NCI-H1105 (cell line): ENCODE data around the gene SLC13A3.

Source experiments
- DNase-seq: peaks from one replicate; lab custom pipeline; 2025; lab: John Stamatoyannopoulos, UW

Gene SLC13A3

DNA sequence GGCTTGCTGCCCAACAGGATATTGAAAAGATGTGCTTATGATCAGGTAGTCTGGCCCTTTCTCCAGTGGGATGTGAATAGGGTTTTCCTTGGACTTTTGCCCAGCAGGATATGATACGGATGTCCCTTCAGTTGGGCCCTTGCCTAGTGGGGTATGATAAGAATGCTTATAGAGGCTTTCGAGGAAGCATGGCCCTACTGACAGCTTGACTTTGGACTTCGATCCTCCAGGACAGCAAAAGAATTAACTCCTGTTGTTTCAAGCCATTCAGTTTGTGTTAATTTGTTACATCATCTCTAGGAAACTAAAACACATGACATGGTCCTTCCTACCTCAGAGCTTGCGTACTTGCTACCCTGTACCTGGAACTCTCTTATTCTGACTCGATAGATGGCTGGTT is 128.2 kb downstream of the SLC13A3 start:
- no peak for DNase-seq

- DNase-seq = peak; percentile 42
Observed at GRCh38 chr20:46520976-46521579, 130.2 kb downstream of the SLC13A3 start.

- DNase-seq = no peak
Observed at GRCh38 chr20:46520540-46520939, 130.7 kb downstream of the SLC13A3 start.

DNA sequence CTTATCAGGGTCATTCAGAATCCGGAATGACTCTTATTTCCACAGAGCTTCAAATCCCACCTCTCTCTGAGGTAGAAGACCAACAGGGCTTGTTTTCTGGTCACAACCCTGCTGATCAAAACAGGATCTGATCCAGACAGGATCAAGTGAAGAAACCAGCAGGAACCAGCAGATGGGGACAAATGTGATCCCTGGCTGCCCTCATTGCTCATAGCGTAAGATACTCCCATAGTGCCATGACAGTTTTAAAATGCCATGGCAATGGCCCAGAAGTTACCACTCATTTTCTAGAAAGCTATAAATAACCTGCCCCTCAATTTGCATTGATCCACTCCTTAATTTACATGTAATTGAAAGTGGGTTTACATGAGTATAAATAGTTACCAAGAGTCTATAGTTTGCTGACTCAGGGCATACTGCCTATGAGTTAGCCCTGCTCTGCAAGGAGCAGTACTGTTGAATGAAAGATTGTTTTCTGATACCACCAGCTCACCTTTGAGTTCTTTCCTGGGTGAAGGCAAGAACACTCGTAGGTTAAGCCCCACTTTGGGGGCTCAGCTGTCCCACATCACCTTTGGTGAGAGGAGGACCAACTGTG is 131.7 kb downstream of the SLC13A3 start:
- DNase-seq = no peak

- DNase-seq = peak; percentile 83
Observed at GRCh38 chr20:46512943-46513844, 138.1 kb downstream of the SLC13A3 start, which contains the start of gene ZNF334. TSS of gene ZNF334 (minus strand) at chr20:46513559. CDS start at chr20:46512102, 1,457 bp downstream.

DNA sequence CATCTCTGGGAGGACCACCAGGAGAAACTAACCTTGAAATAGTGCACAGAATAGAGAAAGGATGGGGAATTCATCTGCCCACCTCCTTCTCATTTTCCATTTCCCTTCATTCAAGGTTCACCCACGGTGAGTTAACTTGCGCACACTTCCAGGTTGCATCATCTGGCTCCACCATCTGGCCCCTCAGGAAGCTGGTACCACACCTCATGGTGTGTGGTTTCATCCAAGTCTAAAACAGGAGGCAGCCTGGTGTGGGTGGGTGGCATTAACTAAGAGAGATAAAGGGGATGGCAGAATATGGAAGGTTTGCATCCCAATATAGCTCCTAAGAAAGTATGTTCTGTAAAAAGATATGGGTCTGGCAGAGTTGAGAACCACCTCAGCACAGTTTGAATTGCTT is 141.7 kb downstream of the SLC13A3 start:
- no peak for DNase-seq
